ENCODE data around the gene SLC2A13.
"Not testable (repeated sequence)": the region's sequence is repeated elsewhere in the genome, so short reads cannot be mapped to it uniquely, and the experiment has no call there.

Gene SLC2A13

DNA sequence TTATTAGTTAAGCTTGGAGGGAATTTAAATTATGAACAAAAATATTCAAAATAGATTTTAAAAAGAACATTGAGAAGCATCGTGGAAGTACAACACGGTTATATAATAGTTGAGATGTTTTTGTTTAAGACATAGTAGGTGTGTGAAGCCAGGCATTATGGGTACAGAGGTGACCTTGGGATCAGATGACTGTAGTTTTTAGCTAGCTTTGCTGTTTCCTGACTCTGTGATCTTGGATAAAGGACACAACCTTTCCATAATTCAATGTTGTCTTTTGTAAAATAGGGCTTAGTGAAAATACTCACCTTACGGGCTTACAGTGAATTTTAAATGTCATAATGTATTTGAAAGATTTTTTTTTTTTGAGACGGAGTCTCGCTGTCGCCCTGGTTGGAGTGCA is 239.7 kb downstream of the SLC2A13 start:
- TF ChIP-seq, protein P1, sequence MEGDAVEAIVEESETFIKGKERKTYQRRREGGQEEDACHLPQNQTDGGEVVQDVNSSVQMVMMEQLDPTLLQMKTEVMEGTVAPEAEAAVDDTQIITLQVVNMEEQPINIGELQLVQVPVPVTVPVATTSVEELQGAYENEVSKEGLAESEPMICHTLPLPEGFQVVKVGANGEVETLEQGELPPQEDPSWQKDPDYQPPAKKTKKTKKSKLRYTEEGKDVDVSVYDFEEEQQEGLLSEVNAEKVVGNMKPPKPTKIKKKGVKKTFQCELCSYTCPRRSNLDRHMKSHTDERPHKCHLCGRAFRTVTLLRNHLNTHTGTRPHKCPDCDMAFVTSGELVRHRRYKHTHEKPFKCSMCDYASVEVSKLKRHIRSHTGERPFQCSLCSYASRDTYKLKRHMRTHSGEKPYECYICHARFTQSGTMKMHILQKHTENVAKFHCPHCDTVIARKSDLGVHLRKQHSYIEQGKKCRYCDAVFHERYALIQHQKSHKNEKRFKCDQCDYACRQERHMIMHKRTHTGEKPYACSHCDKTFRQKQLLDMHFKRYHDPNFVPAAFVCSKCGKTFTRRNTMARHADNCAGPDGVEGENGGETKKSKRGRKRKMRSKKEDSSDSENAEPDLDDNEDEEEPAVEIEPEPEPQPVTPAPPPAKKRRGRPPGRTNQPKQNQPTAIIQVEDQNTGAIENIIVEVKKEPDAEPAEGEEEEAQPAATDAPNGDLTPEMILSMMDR (IDR thresholded peaks at IDR 0.05; ENCODE audit: borderline replicate concordance, insufficient read depth, low read depth, low read length), result no peak

DNA sequence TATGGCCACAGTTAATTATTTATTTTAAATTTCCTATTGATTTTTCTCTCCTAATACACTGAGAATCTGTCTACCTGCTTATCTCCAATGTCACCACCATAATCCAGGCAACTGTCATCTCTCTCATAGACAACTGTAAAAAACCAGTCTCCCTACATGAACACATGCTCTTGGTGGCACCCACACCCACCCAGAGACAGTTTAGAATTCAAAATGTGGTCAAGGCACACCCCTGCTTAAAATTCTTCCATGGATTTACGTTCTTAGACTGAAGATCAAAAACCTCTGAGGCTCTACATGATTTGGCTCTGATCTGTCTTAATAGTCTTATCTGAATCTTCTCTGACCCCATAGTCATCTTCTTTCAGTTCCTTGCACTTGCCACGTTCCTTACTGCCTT is 245.2 kb downstream of the SLC2A13 start:
- TF ChIP-seq, protein P1 (IDR thresholded peaks at IDR 0.05; ENCODE audit: borderline replicate concordance, insufficient read depth, low read depth, low read length), result no peak
- H3K4me3 ChIP-seq (ENCODE audit: low read depth, low read length), result no peak overlapping the region

More for the DNA sequence above, 239.7 kb downstream of the SLC2A13 start:
- no peak overlapping the region for H3K4me3 ChIP-seq (ENCODE audit: low read depth, low read length)

DNA sequence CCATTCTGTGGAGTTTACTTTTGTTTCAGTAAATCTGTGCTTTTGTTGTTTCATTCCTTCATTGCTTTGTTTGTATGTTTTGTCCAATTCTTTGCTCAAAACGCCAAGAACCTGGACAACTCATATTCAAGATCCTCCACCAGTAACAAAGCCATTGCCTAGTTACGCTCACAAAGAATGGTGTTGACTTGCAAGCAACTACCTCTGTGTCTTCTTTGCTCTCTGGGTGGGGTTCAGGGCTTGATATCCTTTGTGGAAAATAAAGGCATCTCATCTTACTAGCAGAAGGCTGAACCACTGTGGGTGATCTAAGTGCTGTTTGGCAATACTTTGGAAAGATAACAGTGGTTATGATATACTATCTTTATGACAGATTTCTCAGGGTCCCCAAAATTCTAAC is 252.9 kb downstream of the SLC2A13 start:
- TF ChIP-seq, protein P1 (IDR thresholded peaks at IDR 0.05; ENCODE audit: borderline replicate concordance, insufficient read depth, low read depth, low read length), result no peak
- H3K4me3 ChIP-seq (ENCODE audit: low read depth, low read length), result no peak overlapping the region

DNA sequence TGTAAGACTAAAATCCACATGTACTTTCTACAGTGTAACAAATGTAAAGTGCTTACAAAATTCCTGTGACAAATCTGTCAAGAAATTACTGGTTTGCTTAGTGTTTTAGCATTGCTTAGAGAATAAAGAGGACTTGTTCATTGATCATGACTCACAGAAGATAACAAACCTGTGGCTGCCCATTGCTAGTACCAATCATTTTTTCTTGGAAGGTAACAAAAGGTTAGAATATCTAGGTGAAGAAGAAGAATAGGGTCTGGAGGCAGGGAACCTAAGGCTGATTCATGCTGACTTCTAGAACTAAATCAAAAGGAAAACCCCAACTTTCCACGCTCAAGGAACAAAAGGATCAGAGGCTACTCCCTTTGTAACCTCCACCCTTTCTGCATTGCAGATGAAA is 253.5 kb downstream of the SLC2A13 start:
- TF ChIP-seq, protein P1 (IDR thresholded peaks at IDR 0.05; ENCODE audit: borderline replicate concordance, insufficient read depth, low read depth, low read length), result no peak
- no peak overlapping the region for H3K4me3 ChIP-seq (ENCODE audit: low read depth, low read length)

DNA sequence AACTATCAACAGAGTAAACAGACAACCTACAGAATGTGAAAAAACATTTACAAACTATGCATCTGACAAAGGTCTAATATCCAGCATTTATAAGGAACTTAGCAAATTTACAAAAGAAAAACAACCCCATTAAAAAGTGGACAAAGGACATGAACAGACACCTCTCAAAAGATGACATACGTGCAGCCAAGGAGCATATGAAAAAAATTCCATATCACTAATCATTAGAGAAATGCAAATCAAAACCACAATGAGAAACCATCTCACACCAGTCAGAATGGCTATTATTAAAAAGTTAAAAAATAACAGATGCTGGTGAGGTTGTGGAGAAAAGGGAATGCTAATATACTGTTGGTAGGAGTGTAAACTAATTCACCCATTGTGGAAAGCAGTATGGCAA is 257.7 kb downstream of the SLC2A13 start:
- not testable (repeated sequence) for H3K4me3 ChIP-seq (ENCODE audit: low read depth, low read length)

DNA sequence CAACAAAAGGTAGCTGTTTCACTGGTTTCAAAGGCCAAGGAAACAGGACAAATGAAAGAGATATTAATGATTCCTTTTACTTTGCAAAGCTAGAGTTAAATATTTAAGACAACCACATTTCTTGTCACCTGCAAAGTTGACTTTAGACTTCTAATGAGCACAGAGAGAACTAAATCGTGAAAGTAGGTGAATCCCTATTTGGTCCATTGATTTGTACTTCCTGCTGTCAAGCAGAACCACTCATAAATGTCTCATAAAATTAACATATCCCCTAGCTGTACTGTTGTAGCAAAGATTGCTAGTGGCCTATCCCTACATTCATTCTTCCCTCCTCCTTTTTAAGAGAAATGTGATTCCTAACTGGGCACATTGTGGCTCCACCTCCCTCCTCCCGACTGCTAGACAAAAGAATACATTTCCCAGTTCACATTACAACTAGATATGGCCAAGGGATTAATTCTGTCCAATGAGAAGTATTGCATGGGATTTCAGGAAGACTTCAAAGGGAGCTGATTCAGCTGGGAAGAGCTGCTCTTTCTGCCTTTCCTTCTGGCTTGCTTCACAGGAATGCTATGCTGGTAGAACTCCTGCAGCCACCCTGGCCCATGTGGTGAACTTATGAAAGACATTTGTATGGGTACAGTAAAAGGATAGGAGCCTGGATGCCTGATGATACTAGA is 258.8 kb downstream of the SLC2A13 start:
- H3K4me3 ChIP-seq (ENCODE audit: low read depth, low read length), result no peak overlapping the region

DNA sequence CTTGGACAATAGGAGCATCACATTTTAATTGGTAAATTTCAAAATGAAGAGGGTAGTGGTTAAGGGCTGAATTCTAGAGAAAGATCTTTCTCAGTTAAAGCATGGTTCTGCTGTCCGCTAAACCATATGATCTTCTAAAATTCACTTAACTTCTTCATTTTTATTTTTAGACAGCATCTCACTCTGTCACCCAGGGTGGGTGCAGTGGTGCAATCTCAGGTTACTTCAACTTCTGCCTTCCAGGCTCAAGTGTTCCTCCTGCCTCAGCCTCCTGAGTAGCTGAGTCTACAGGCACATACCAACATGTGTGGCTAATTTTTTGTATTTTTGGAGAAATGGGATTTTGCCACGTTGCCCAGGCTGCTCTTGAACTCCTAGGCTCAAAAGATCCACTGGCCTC is 259.6 kb downstream of the SLC2A13 start:
- TF ChIP-seq, protein P1 (IDR thresholded peaks at IDR 0.05; ENCODE audit: borderline replicate concordance, insufficient read depth, low read depth, low read length), result no peak
- H3K4me3 ChIP-seq (ENCODE audit: low read depth, low read length), result no peak overlapping the region

More for the DNA sequence above, 258.8 kb downstream of the SLC2A13 start:
- TF ChIP-seq, protein P1 (IDR thresholded peaks at IDR 0.05; ENCODE audit: borderline replicate concordance, insufficient read depth, low read depth, low read length), result no peak

Measured in GM12875 (cell line).